ENCODE measurements around the gene CNN1. TPM values are rescaled to one million over a fixed set of nuclear protein-coding genes. Genes with fewer than 3 reads are reported as not detected.

Gene CNN1
- total and polyA plus RNA-seq, 2 of the 13 experiments (the other 11 are each of a cell fraction or from before 2014, with no cell fraction given), result 0.70 to 1.1 TPM

GRCh38 chr19:11528551-11529341, 9.9 kb upstream of the CNN1 start, which contains the start of gene ECSIT (continued):
- 0 out of 2 replicates have a peak, but pooled peaks have one; percentile 37 for TF ChIP-seq ZNF549 (CRISPR knock-in tag; IDR thresholded peaks at IDR 0.05)
- no peak for TF ChIP-seq ZNF737 (CRISPR knock-in tag; IDR thresholded peaks at IDR 0.05; ENCODE audit: borderline replicate concordance)
- peak; percentile 84; the same call in 1 of the 2 replicates for TF ChIP-seq YEATS2 (CRISPR knock-in tag; IDR thresholded peaks at IDR 0.05; ENCODE audit: borderline replicate concordance)
- TF ChIP-seq, protein P1, sequence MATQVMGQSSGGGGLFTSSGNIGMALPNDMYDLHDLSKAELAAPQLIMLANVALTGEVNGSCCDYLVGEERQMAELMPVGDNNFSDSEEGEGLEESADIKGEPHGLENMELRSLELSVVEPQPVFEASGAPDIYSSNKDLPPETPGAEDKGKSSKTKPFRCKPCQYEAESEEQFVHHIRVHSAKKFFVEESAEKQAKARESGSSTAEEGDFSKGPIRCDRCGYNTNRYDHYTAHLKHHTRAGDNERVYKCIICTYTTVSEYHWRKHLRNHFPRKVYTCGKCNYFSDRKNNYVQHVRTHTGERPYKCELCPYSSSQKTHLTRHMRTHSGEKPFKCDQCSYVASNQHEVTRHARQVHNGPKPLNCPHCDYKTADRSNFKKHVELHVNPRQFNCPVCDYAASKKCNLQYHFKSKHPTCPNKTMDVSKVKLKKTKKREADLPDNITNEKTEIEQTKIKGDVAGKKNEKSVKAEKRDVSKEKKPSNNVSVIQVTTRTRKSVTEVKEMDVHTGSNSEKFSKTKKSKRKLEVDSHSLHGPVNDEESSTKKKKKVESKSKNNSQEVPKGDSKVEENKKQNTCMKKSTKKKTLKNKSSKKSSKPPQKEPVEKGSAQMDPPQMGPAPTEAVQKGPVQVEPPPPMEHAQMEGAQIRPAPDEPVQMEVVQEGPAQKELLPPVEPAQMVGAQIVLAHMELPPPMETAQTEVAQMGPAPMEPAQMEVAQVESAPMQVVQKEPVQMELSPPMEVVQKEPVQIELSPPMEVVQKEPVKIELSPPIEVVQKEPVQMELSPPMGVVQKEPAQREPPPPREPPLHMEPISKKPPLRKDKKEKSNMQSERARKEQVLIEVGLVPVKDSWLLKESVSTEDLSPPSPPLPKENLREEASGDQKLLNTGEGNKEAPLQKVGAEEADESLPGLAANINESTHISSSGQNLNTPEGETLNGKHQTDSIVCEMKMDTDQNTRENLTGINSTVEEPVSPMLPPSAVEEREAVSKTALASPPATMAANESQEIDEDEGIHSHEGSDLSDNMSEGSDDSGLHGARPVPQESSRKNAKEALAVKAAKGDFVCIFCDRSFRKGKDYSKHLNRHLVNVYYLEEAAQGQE (IDR thresholded peaks at IDR 0.05; ENCODE audit: borderline replicate concordance in 1 of 2, low read depth in 1 of 2, low read length in 2 of 2), result peak; percentile 55 to 98
- TF ChIP-seq ZZZ3 (CRISPR knock-in tag; IDR thresholded peaks at IDR 0.05; ENCODE audit: borderline replicate concordance), result 0 out of 2 replicates have a peak, but pooled peaks have one; percentile 36
- TF ChIP-seq NKX3-1 (CRISPR knock-in tag; IDR thresholded peaks at IDR 0.05), result no peak; the same call in 1 of the 2 replicates
- peak; percentile 90; the same call in 1 of the 2 replicates for TF ChIP-seq ZNF816 (CRISPR knock-in tag; IDR thresholded peaks at IDR 0.05; ENCODE audit: borderline replicate concordance)
- TF ChIP-seq HHEX (CRISPR knock-in tag; IDR thresholded peaks at IDR 0.05), result no peak
- TF ChIP-seq NFATC3 (CRISPR knock-in tag; IDR thresholded peaks at IDR 0.05), result 0 out of 2 replicates have a peak, but pooled peaks have one; percentile 67
- TF ChIP-seq NFKB2 (CRISPR knock-in tag; IDR thresholded peaks at IDR 0.05; ENCODE audit: borderline replicate concordance), result peak; percentile 51; the same call in 1 of the 2 replicates
- TF ChIP-seq ZNF232 (CRISPR knock-in tag; IDR thresholded peaks at IDR 0.05; ENCODE audit: borderline replicate concordance), result no peak; the same call in 1 of the 2 replicates
- TF ChIP-seq, protein P2, sequence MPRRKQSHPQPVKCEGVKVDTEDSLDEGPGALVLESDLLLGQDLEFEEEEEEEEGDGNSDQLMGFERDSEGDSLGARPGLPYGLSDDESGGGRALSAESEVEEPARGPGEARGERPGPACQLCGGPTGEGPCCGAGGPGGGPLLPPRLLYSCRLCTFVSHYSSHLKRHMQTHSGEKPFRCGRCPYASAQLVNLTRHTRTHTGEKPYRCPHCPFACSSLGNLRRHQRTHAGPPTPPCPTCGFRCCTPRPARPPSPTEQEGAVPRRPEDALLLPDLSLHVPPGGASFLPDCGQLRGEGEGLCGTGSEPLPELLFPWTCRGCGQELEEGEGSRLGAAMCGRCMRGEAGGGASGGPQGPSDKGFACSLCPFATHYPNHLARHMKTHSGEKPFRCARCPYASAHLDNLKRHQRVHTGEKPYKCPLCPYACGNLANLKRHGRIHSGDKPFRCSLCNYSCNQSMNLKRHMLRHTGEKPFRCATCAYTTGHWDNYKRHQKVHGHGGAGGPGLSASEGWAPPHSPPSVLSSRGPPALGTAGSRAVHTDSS (CRISPR knock-in tag; conservative IDR thresholded peaks at IDR 0.05), result 0 out of 2 replicates have a peak, but pooled peaks have one; percentile 42
- peak; percentile 79 for TF ChIP-seq CBX1 (IDR thresholded peaks at IDR 0.05; ENCODE audit: low read depth)
- TF ChIP-seq KAT8 (CRISPR knock-in tag; IDR thresholded peaks at IDR 0.05), result peak; percentile 99
- TF ChIP-seq ZNF572 (CRISPR knock-in tag; IDR thresholded peaks at IDR 0.05), result no peak
- TF ChIP-seq, protein P3, sequence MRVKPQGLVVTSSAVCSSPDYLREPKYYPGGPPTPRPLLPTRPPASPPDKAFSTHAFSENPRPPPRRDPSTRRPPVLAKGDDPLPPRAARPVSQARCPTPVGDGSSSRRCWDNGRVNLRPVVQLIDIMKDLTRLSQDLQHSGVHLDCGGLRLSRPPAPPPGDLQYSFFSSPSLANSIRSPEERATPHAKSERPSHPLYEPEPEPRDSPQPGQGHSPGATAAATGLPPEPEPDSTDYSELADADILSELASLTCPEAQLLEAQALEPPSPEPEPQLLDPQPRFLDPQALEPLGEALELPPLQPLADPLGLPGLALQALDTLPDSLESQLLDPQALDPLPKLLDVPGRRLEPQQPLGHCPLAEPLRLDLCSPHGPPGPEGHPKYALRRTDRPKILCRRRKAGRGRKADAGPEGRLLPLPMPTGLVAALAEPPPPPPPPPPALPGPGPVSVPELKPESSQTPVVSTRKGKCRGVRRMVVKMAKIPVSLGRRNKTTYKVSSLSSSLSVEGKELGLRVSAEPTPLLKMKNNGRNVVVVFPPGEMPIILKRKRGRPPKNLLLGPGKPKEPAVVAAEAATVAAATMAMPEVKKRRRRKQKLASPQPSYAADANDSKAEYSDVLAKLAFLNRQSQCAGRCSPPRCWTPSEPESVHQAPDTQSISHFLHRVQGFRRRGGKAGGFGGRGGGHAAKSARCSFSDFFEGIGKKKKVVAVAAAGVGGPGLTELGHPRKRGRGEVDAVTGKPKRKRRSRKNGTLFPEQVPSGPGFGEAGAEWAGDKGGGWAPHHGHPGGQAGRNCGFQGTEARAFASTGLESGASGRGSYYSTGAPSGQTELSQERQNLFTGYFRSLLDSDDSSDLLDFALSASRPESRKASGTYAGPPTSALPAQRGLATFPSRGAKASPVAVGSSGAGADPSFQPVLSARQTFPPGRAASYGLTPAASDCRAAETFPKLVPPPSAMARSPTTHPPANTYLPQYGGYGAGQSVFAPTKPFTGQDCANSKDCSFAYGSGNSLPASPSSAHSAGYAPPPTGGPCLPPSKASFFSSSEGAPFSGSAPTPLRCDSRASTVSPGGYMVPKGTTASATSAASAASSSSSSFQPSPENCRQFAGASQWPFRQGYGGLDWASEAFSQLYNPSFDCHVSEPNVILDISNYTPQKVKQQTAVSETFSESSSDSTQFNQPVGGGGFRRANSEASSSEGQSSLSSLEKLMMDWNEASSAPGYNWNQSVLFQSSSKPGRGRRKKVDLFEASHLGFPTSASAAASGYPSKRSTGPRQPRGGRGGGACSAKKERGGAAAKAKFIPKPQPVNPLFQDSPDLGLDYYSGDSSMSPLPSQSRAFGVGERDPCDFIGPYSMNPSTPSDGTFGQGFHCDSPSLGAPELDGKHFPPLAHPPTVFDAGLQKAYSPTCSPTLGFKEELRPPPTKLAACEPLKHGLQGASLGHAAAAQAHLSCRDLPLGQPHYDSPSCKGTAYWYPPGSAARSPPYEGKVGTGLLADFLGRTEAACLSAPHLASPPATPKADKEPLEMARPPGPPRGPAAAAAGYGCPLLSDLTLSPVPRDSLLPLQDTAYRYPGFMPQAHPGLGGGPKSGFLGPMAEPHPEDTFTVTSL (CRISPR knock-in tag; IDR thresholded peaks at IDR 0.05; ENCODE audit: borderline replicate concordance), result 0 out of 2 replicates have a peak, but pooled peaks have one; percentile 14
- peak; percentile 74; the same call in 1 of the 2 replicates for TF ChIP-seq ELF4 (CRISPR knock-in tag; IDR thresholded peaks at IDR 0.05; ENCODE audit: borderline replicate concordance)
- TF ChIP-seq ZNF7 (CRISPR knock-in tag; IDR thresholded peaks at IDR 0.05), result no peak

Measured in HepG2 (cell line).